Coronary artery (tissue), 2 donors: ENCODE measurements around the gene SEMA3F.

Experiments used
- DNase-seq: peaks from one replicate; pipeline ENCODE4 v3.0.0-alpha.2; 2017; ENCODE audit warnings: low spot score
- H3K27ac ChIP-seq, 2 donors: fragments of 200-600 bp; sonication (generic); one replicate each; pipeline ENCODE4 v1.5.1; 2016 to 2019
- H3K4me3 ChIP-seq: fragments of 200-600 bp; sonication (generic); 2 replicates; pipeline ENCODE4 v1.5.1; 2016; ENCODE audit warnings: mild to moderate bottlenecking, moderate library complexity
- TF ChIP-seq, protein P1 (sequence below): fragments of 200-600 bp; sonication (generic); IDR thresholded peaks from one replicate; pipeline ENCODE4 v1.5.1; 2019; ENCODE audit warnings: antibody characterized with exemption

The SEMA3F gene

DNA sequence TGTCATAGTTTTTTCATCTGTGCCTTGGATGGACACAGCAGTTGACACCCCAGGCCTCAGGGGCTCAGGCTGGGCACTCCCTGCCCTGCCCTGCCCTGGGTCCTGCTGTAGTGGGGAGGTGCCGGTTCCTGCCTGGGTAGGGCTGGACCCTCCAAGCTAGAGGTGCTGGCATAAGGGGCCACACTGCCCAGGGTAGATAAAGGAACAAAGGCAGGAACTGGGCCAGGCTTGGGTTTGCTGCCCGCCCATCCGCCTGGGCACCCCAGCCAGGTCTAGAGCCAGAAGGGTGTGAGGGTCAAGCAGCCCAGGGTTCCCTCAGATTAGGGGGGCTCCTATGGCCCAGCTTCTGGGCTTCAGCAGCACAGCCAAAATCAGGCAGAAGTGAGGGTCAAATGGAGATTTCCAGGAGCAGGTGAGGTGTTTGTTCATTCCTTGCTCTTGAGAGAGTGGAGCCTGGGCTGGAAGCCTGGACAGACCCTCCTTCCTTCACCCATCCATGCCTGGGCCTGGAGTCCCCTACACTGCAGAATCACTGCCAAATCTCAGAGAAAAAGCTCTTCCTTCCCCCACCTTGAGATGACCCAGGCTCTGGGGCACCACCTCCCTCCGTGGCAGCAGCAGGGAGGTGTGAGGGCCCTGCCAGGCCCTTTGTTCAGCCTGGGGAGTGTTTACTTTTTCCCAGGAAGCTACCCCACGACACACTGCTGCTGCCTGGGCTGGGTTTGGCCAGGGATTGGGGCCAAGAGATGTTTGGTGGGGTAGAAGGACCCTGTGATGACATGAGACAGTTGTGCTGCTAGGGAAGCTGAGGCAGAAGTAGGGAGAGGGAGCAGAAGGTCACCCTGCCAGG is 7.1 kb downstream of the SEMA3F start:
- peak overlapping the region; percentile 82 to 97 for H3K27ac ChIP-seq

DNA sequence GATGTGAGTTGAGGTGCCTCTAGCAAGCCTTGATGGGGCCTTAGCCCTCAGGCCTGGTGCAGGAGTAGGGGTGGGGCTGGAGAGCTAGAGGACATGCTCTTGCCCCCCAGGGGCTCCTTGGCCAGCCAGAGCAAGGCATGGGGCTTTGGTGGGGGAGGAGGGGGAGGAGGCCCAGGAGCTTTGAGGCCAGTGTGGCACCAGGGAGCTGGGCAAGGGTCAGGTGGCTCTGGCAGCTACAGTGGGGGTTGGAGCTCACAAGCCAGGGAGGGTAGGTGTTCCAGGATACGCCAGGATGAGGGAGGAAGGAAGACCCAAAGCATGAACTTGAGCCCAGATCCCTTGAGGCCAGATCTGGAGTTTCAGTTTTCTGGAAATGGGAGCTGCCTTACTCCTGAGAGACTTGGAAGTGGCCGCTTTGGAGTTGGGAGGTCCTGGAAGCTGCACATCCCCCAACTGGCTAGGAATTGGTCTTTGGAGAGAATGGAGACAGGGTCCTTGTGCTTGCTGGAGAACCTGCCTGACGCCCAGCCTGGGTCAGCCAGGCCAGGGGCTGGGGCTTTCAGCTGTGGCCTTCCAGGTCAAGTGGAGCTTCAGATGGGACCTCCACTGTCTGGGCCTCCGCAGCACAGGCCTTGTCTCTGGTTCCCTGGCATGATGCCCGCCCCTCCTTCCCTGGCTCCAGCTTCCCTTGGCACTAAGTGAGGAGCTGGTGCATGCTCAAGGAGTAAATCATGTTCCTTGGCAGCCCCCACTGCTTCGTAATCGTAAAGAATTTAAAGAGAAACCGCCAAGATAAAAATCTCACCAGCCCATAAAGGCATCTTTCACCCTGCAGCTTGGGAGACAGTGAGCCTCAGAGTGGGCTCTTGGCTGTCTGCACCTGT is 8.7 kb downstream of the SEMA3F start:
- TF ChIP-seq, protein P1, sequence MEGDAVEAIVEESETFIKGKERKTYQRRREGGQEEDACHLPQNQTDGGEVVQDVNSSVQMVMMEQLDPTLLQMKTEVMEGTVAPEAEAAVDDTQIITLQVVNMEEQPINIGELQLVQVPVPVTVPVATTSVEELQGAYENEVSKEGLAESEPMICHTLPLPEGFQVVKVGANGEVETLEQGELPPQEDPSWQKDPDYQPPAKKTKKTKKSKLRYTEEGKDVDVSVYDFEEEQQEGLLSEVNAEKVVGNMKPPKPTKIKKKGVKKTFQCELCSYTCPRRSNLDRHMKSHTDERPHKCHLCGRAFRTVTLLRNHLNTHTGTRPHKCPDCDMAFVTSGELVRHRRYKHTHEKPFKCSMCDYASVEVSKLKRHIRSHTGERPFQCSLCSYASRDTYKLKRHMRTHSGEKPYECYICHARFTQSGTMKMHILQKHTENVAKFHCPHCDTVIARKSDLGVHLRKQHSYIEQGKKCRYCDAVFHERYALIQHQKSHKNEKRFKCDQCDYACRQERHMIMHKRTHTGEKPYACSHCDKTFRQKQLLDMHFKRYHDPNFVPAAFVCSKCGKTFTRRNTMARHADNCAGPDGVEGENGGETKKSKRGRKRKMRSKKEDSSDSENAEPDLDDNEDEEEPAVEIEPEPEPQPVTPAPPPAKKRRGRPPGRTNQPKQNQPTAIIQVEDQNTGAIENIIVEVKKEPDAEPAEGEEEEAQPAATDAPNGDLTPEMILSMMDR: no peak
- DNase-seq: peak; percentile 96
- peak overlapping the region; percentile 57 for H3K4me3 ChIP-seq
- H3K27ac ChIP-seq: peak overlapping the region; percentile 82 to 97

More for the DNA sequence above, 7.1 kb downstream of the SEMA3F start:
- DNase-seq: no peak
- no peak overlapping the region for H3K4me3 ChIP-seq
- TF ChIP-seq, protein P1: no peak

DNA sequence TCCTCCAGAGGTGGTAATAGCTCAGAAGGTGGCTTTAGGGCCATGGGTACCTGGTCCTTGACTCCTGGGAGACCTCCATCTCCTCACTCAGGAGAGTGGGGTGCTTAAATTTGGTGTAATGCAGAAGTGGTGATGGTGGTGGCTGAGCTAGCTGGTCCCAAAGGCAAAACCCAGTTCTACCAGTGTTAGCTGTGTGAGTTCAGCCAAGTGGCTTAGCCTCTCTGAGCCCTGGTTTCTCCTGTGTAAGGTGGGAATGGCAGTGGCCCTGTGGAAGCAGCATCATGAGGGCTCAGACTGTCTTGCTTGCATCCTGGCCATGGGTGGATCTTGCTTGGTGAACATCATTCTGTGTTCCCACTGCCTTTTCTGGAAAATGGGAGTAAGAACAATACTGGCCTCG is 9.4 kb downstream of the SEMA3F start:
- TF ChIP-seq, protein P1: no peak
- peak overlapping the region; percentile 57 for H3K4me3 ChIP-seq
- H3K27ac ChIP-seq: peak overlapping the region; percentile 82 to 97
- no peak for DNase-seq

DNA sequence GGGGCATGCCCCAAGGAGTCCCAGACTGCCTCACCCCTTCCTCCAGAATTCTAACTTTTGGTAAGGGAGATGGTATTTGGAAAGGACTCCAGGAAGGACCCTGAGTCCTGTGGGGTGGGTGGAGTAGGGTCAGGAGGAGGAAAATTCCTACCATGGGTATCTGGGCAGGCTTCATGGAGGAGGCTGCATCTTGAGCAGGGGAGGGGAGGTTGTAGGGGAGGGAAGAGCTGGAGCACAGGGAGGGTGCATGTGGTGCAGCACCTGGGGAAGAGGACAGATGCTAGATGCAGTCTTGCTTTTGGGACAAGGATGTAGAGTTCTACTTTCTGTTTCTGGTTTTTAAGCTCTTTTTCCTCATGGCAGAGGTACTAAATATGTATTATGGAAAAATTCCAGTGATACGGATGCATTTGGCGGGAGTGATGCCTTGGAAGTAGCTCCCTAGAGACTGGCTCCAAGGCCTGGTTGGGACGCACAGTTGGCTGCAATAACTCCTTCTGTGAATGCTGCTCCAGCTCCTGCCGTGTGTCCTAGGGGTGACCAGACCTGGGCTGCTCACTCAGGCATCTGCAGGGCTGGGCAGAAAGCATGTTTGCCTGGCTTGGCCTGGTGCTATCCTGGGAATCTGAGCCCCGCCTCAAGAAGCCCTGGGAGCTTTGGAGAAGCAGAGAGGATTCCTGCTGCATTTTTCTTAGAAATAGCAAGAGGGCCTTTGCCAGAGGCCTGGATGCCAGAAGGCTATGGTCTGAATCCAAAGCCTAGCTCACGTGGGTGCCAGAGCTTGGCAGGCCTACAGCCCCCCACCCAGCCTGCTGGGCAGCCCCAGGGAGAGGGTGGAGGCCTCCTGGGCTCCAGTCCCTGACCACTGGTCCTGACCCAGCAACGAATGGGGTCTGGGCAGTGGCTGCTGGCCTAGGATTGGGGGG is 10.1 kb downstream of the SEMA3F start:
- H3K27ac ChIP-seq: peak overlapping the region; percentile 82 to 97
- H3K4me3 ChIP-seq: peak overlapping the region; percentile 57
- peak; percentile 86 for DNase-seq
- TF ChIP-seq, protein P1: no peak

DNA sequence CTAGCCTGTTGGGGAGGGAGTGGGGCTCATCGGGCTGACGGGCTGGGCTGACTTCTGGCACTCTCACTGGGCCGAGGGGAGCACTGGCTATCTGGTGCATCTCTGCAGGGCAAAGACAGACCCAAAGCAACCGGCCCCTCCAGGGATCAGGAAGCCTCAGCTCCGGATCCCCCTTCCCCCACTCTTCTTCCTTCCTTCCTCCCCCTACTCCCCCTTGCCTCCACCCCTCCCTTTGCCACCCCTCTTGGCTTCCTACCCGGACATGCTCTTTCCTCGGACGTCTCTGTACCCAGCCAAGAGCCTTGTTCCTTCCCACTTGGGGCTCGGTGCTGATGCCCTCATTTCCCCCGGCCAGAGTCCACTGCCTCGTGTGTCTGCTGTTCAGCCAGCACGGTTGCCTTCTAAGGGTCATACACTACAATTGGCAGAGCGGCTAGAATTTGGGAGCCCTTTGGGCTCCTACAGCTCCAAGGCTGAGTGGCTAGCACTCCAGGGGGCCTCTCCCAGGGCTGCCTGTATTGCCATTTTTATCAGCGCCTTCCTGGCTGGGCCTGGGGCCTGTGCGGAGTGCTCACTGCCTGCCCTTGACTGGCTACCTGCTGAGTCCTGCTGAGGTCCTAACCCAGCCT is 10.9 kb downstream of the SEMA3F start:
- TF ChIP-seq, protein P1: no peak
- peak overlapping the region; percentile 82 to 97 for H3K27ac ChIP-seq
- DNase-seq: no peak
- peak overlapping the region; percentile 57 for H3K4me3 ChIP-seq

DNA sequence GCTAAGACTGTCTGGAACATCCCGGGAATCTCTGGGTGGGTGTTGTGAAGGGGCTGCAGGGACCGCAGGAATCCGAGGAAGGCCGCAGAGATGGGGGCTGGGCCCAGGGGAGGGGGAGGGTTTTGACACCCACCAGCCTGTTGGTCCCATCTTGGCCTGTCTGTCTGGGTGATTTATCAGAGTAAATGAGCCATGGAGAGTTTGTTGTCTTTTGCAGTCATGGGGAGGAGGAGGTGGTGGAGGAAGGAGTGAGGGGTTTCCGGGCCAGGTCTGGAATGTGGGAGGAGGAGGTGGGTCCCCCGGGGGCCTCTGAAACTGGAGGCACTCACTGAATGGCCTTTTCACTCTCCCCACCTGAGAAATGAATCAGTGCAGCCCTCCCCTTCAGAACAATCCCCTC is 11.5 kb downstream of the SEMA3F start:
- TF ChIP-seq, protein P1: no peak
- Histone ChIP-seq H3K27ac (peak overlapping the region; percentile 82 to 97), H3K4me3 (peak overlapping the region; percentile 57)
- DNase-seq: no peak
